NCI-H2196 treated with DMSO at 0.1 percent for 48 hours (cell line): ENCODE data around the gene GCNT1.
"Not testable (repeated sequence)": the region's sequence is repeated elsewhere in the genome, so short reads cannot be mapped to it uniquely, and the experiment has no call there.

Experiments
- DNase-seq: peaks from one replicate; lab custom pipeline; 2025; ENCODE audit not compliant: unreplicated experiment; lab: John Stamatoyannopoulos, UW

Gene GCNT1

DNA sequence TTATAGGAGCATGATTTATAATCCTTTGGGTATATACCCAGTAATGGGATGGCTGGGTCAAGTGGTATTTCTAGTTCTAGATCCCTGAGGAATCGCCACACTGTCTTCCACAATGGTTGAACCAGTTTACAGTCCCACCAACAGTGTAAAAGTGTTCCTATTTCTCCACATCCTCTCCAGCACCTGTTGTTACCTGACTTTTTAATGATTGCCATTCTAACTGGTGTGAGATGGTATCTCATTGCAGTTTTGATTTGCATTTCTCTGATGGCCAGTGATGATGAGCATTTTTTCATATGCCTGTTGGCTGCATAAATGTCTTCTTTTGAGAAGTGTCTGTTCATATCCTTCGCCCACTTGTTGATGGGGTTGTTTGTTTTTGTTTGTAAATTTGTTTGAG, 20.4 kb downstream of the GCNT1 start:
- DNase-seq = not testable (repeated sequence)

DNA sequence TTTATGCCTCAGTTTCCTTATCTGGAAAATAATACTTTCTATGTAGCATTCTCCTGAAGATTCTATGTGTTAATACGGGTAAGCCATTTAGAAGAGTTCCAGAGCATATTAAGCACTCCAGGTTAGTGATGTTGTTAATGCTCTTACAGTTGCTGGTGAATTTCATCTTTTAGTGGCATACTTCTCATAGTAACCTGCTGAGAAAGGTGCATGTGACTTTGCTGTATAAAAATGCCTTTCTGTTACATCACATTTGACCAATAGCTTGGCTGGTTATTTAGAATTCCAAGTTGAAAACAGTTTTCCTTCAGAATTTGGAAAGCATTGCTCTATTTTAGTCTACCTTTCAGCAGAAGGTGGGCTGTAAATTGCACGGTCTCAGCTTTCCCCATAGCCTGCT, 27.2 kb downstream of the GCNT1 start:
- DNase-seq = no peak

DNA sequence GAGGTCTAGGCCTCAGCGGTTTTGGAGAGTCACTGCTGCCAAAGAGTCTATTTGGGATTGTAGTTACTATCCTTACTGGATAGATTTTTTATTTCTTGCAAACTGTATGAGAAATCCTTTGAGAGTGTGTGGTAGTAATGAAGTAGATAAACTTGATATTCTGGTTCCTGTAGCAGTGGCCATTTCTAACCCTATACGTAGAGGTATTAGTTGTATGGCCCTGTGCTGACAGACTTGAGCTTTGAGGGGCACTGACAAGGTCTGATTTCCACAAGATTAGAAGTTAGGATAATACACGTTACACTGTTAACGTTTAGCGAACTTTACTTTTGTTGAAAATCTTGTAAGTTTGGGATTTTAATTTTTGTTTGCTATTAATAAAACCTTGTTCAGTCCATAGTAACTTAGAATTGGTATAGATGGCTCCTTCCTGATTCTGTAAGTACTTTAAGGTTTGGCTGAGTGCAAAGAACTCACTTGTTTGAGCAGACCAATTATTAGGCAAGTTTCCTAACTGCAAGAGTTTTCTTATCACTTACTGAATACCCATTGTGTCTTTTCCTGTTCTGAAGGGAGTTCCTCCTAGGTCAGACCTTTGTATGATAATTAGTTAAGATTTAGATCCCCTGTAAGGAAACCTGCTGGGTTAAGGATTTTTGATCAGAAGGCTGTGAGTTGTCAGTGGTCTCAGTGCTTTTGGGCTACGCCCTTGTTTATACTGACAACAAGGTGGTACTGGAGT, 31.4 kb downstream of the GCNT1 start:
- no peak for DNase-seq

DNA sequence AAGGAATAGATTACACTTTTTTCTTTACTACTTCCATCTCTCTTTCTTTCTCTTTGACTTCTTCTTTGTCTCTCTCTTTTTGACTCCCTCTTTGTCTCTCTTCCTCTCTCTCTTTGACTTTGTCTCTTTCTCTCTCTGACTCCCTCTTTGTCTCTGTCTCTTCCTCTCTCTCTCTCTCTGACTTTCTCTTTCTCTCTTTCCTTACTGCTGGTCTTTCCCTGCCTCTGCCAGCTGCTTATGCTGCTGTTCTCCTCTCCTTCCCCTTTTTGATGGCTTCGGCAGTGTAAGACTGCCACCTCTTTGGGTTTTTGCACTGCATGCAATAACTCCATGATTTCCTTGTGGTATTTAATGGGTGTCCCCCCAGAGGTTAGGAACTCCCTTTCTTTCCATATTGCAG, 32.1 kb downstream of the GCNT1 start:
- DNase-seq = not testable (repeated sequence)

DNA sequence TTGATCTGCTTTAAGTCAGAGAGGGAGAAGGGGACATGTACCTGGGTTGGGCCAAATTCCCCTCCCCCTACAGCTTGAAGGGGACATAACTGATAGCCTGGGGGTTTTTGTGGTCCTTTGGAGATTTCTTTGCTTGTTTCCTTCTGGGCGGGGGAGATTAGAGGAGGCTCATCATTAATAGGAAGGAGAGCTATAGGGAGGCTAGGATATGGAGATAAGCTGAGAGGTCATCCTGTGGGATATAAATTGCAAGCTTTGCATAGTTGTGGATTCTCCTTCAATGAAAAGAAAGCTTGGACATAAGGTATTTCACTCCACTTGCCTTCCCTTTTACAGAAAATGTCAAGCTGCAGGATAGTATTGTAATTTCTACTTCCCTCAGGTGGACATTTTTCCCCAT, 34.5 kb downstream of the GCNT1 start:
- DNase-seq = not testable (repeated sequence)

DNA sequence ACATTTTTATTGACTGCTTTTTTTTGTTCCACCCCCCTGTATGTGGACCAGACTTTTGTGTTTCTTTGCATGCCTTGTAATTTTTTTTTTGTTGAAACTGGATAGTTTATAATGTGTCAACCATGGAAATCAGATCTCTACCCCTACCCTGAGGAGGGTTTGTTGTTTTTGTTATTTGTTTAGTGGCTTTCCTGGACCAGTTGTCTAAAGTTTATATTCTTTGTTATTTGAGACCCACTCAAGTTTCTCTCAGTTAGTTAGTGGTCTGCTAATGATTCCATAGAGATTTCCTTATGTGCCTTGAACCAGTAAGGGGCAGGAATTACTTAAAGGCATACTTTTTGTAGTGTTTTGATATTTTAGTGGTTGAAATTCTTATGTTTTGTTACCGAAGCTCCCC, 41.1 kb downstream of the GCNT1 start:
- DNase-seq = no peak

DNA sequence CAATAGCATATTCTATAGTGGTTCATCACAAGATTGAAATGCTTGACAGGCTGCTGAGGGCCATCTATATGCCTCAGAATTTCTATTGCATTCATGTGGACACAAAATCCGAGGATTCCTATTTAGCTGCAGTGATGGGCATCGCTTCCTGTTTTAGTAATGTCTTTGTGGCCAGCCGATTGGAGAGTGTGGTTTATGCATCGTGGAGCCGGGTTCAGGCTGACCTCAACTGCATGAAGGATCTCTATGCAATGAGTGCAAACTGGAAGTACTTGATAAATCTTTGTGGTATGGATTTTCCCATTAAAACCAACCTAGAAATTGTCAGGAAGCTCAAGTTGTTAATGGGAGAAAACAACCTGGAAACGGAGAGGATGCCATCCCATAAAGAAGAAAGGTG, 43.8 kb downstream of the GCNT1 start:
- no peak for DNase-seq

DNA sequence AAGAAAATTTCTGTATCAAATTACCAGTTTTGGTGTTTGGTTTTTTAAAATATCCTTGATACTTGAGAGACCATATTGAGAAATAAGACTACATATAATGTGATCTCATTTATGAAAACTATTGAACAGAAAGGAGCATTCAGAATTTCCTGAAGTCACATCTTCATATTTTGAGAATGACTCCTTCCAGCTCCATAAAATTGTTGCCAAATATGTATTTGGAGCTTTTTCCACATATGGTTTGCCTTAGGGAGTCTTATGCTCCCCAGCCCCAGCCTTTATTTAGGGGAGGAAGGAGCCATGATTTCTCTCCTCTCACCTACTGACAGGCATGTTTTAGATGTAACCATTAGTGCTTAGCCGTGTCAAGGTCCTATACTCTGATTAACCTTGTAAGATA, 51.1 kb downstream of the GCNT1 start:
- no peak for DNase-seq

DNA sequence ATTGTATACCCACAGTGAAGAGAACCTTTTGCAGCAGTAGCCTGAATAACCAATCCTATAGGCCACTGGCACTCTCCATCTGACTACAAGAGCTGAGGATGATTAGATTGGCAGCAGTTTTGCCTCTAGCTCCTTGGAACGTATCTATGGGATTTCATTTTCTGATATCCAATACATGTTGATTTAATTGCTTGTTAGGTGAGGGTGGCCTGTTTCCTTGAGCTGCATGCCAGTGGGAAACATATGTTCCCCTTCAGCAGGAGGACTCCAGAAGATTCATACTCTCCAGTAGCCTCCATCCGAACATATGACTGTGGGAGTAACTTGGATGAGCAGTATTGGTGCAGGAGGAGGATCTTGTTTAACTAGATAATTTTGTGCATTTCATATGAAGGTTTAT, 51.5 kb downstream of the GCNT1 start:
- no peak for DNase-seq

DNA sequence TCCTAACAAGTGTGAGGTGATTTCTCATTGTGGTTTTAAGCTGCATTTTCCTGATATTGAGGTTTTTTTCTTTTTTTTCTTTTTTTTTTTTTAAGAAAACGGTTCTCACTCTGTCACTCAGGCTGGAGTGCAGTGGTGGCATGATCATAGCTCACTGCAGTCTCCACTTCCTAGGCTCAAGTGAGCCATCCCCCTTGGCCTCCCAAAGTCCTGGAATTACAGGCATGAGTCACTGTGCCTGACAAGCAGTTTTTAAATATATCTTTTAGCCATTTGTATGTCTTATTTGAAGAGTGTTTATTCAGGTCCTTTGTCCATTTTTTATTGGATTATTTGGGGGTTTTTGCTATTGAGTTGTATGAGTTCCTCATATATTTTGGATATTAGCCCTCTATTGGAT, 53.8 kb downstream of the GCNT1 start:
- no peak for DNase-seq

DNA sequence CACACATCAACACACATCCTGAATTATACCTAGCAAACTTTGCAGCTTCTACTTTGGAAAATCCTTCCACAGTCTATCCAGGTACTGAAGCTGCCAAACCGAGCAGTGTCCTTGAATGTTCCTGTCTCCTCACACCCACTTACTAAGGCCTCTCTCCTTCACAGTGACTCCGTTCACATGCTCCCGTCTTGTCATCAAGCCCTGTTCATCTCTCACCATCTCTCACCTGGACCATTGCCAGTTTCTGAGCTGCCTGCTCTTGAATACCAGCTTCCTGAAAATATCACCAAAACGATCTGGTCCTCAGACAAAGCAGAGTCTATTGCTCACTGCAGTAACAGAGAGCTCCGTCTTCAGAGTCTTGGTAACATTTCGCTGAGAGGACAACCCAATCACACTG, 57.4 kb downstream of the GCNT1 start:
- peak; percentile 16 for DNase-seq

DNA sequence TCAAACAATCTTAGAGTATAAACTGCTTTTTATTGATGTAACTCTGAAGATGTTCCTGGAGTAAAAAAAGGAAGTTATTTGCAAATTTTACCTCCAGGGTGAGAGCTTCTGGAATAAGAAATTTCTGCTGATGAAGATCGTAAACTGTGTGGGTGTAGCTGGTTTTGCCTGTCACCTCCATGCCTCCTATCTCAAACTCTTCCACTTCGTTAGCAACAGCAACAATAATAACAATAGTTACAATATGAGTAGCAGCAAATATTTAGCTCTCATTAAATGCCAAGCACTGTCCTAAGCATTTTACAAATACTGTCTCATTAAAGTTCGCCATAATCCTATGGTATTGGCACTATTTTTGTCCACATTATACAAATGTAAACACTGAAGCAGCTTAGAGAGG, 57.9 kb downstream of the GCNT1 start:
- DNase-seq = no peak

DNA sequence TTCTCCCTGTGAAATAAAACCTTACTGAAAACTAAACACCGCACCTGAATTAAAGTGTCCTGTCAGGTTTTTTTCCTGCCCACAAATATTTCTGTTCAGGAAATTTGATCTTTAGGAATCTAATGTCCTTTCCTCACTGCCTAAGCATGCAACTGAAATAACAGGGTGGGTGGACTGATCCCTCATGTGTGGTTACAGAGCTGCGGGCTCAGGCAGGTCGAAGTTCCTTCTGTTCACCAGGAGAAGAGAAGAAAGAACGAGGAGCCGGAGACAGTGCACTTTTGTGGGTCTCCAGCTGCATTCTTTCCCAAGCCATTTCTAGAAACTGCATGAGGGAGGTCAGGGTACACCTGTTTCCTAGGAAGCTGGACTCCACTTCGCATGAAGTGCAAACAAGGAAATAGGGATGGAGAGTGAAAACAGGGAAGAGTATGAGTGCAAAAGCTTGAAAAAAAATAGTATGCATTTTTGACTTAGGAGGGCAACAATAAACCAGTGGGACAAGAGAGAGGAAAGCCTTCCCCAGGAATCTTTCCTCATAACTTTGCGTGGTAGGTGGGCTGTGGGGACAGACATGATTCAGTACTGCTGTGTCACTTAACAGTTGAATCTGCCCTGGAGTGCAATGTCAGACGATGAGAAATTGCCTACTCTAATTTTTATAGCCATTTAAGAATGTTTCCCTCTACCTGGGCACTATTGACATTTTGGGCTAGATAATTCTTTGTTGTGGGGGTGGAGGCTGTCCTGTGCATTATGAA, 60.3 kb downstream of the GCNT1 start:
- no peak for DNase-seq

DNA sequence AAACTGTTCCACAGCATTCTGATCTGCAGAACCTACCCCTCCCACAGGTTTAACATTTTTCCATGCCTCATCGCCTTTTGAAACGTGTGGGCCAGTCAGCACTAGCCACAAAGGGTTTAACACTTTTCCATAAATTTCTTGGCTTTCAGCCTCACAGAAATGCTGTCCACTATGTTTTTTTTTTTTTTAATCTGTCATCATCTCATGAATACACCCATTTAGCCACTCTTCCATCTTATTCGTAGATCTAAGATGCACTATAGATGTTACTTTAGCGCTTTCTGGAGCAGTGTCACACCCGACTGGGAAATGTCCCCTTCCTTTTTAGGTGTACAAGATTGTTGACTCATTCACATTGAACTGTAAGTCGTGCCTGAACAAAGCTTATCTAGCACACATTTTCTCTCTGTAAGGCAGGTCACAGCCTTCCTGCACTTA, 62.3 kb downstream of the GCNT1 start:
- DNase-seq = no peak

DNA sequence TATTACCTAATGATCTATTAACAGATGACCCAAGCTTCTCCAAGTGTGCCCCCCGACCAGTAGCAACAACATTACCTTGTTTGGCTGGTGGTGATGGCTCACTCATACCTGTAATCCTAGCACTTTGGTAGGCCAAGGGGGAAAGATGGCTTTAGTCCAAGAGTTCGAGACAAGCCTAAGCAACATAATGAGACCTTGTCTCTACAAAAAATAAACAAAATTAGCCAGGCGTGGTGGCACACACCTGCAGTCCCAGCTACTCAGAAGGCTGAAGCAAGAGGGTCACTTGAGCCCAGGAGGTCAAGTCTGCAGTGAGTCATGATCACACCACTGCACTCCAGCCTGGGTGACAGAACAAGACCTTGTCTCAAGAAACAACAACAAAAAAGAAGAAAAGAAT, 62.9 kb downstream of the GCNT1 start:
- peak; percentile 82 for DNase-seq

DNA sequence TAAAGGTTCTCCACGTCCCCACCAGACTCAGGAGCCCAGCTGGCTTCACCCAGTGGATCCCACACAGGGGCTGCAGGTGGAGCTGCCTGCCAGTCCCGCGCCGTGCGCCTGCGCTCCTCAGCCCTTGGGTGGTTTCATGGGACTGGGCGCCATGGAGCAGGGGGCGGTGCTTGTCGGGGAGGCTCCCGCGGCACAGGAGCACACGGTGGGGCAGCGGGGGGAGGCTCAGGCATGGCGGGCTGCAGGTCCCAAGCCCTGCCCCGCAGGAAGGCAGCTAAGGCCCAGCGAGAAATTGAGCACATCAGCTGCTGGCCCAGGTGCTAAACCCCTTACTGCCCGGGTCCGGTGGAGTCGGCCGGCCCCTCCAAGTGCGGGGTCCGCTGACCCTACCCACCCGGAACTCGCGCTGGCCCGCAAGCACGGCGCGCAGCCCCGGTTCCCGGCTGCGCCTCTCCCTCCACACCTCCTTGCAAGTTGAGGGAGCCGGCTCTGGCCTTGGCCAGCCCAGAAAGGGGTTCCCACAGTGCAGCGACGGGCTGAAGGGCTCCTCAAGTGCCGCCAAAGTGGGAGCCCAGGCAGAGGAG, 64.7 kb downstream of the GCNT1 start:
- not testable (repeated sequence) for DNase-seq

DNA sequence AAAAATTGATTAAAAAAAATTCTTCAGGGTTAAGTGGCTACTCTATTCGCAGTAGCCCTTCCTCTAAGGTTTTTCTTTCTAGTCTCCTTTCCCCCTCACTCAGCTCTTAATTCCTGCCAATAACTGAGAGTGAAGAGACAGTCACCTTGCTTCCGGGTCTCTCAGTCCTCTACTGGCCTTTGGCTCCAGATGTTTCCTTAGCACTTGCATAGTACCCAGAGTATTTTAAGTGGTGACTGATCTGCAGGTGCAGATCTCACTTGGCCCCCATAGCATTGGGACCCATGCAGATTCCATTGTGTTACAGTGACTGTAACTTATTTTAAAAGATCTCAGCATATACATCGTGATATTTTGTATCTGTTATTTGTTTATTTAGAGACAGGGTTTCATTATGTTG, 66.2 kb downstream of the GCNT1 start:
- DNase-seq = no peak

DNA sequence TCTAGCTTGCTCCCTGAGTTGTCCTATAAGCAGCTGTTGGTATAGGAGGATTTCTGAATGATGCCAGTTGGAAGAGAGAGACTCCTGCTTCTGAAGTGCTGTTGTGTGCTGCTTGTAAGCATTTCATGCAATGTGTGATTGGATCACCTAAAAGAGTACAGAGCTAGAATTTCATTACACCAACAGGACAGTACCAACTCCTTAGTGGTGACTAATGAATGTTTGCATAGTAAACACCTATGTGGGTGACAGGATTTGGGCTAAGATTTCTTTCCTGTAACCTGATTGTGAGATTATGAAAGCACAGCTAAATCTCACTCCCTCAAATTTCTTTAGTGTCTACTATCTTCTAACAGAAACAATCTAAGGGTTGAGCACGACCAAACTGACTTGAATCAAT, 67.0 kb downstream of the GCNT1 start:
- peak; percentile 60 for DNase-seq

DNA sequence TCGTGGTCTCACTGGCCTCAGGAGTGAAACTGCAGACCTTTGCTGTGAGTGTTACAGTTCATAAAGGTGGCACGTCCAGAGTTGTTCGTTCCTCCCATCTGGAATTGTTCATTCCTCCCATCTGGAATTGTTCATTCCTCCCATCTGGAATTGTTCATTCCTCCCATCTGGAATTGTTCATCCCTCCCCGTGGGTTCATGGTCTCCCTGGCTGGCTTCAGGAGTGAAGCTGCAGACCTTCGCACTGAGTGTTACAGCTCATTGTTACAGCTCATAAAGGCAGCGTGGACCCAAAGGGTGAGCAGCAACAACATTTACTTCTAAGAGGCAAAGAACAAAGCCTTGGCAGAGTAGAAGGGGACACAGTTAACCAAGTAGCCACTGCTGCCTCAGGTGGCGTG, 69.1 kb downstream of the GCNT1 start:
- DNase-seq = no peak

DNA sequence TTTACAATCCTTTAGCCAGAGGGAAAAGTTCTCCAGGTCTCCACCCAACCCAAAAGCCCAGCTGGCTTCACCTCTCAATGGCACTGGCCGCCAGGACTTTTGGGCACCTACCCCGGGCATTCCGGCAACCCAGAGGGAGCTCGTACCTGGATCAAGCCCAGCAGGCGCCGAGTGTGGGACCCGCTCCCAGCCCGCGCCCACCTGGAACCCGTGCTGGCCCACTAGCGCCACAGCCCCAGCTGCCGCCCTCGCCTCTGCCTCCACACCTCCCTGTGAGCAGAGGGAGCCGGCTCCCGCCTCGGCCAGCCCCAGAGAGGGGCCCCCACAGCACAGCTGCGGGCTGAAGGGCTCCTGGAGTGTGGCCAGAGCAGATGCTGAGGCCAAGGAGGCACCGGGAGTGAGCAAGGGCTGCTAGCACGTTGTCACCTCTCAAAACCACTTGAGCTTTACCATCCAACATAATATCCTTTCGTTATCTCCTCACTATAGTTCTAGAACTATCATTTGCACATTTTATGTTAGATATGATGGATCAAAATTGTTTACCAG, 69.7 kb downstream of the GCNT1 start:
- no peak for DNase-seq

DNA sequence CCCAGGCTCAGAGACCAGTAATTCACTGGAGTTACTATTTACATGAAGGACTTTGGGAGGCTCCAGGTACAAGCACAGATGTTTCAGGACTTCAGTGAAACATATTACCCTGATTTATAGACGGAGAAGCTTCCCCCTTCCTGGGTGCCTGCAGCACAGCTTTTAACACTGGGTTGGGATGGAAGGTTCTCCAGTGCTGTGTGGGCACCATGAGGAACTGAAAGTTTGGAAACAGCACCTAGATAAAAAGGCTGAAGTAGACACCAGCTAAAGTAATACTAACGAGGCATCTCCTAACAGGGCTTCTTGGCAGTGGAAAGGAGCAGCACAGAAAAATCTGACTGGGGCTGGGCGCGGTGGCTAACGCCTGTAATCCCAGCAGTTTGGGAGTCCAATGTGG, 70.7 kb downstream of the GCNT1 start:
- no peak for DNase-seq
